NCI-H69 (cell line): ENCODE data around the gene ZNF106.

Experiments
- DNase-seq: peaks from one replicate; lab custom pipeline; 2025; lab: John Stamatoyannopoulos, UW

The ZNF106 gene

GRCh38 chr15:42367041-42367440, 123.9 kb downstream of the ZNF106 start:
- DNase-seq = no peak

- no peak for DNase-seq
Observed at GRCh38 chr15:42365921-42366550, 124.9 kb downstream of the ZNF106 start.

- peak; percentile 46 for DNase-seq
Observed at GRCh38 chr15:42364529-42364928, 126.4 kb downstream of the ZNF106 start.

- no peak for DNase-seq
Observed at GRCh38 chr15:42363942-42364341, 127.0 kb downstream of the ZNF106 start.

GRCh38 chr15:42363487-42363886, 127.5 kb downstream of the ZNF106 start:
- no peak for DNase-seq
